Progenitor cell of endocrine pancreas (in vitro differentiated cells): ENCODE results near the gene OTUD1. TPM values are rescaled to one million over a fixed set of nuclear protein-coding genes. Genes with fewer than 3 reads are reported as not detected.
A peak's percentile ranks its signal among the peaks of the same experiment; 100 is the strongest.

ENCODE experiments used
- DNase-seq: peaks from one replicate; pipeline ENCODE4 v3.0.0; 2021; ENCODE audit warnings: low spot score; ENCODE audit not compliant: unreplicated experiment
- H3K27ac Mint-ChIP-seq: 2 replicates; pipeline ENCODE4 v1.8.0; 2021; ENCODE audit warnings: mild to moderate bottlenecking, moderate library complexity, mixed read lengths
- H3K27me3 Mint-ChIP-seq: 2 replicates; pipeline ENCODE4 v1.8.0; 2021; ENCODE audit warnings: mixed read lengths
- H3K36me3 Mint-ChIP-seq: 2 replicates; pipeline ENCODE4 v1.8.0; 2022; ENCODE audit warnings: mixed read lengths; ENCODE audit not compliant: insufficient read depth
- H3K4me1 Mint-ChIP-seq: 2 replicates; pipeline ENCODE4 v1.8.0; 2021; ENCODE audit warnings: low read depth, mixed read lengths
- H3K4me3 Mint-ChIP-seq: 2 replicates; pipeline ENCODE4 v1.8.0; 2021; ENCODE audit warnings: low read depth, mild to moderate bottlenecking, moderate library complexity, mixed read lengths
- H3K9me3 Mint-ChIP-seq: 2 replicates; pipeline ENCODE4 v1.8.0; 2021; ENCODE audit warnings: low read depth, mixed read lengths
- CTCF ChIP-seq: fragments of 200-600 bp; sonication (generic); IDR thresholded peaks from one replicate; pipeline ENCODE4 v1.5.0; 2021; ENCODE audit warnings: antibody characterized with exemption, mild to moderate bottlenecking; ENCODE audit not compliant: unreplicated experiment
- total RNA-seq: library from RNA; stranded (reverse); gene quantifications from 2 replicates; pipeline ENCODE4 v1.2.1, GENCODE V29; 2021

OTUD1 gene
- total RNA-seq, 1 donor from 2014 or later, result 11.9 TPM

GRCh38 chr10:23441251-23441650, 2.4 kb downstream of the OTUD1 start:
- Mint-ChIP-seq H3K4me3 (peak overlapping the region; percentile 84), H3K4me1 (peaks cover 26% of the 10 kb centered on the region), H3K36me3 (peaks cover 3% of the 10 kb centered on the region), H3K9me3 (no peaks in the 10 kb centered on the region), H3K27ac (no peak overlapping the region), H3K27me3 (no peaks in the 10 kb centered on the region)
- no peak for TF ChIP-seq CTCF
- no peak for DNase-seq

- DNase-seq, result no peak
- Mint-ChIP-seq H3K27ac (no peak overlapping the region), H3K4me3 (no peak overlapping the region), H3K36me3 (peaks cover 5% of the 10 kb centered on the region), H3K4me1 (peaks cover 28% of the 10 kb centered on the region), H3K27me3 (no peaks in the 10 kb centered on the region), H3K9me3 (no peaks in the 10 kb centered on the region)
- TF ChIP-seq CTCF, result no peak
Measured at GRCh38 chr10:23442936-23443335, 4.1 kb downstream of the OTUD1 start.

- H3K4me3 Mint-ChIP-seq, result no peak overlapping the region
Measured at GRCh38 chr10:23445591-23445990, 6.7 kb downstream of the OTUD1 start.

GRCh38 chr10:23448323-23448722, 9.4 kb downstream of the OTUD1 start:
- Mint-ChIP-seq H3K9me3 (no peaks in the 10 kb centered on the region), H3K4me3 (no peak overlapping the region), H3K4me1 (peaks cover 5% of the 10 kb centered on the region), H3K36me3 (peaks cover 5% of the 10 kb centered on the region), H3K27me3 (no peaks in the 10 kb centered on the region), H3K27ac (no peak overlapping the region)
- no peak for TF ChIP-seq CTCF
- no peak for DNase-seq

More at GRCh38 chr10:23445591-23445990, 6.7 kb downstream of the OTUD1 start:
- no peaks in the 10 kb centered on the region for H3K27me3 Mint-ChIP-seq
- no peaks in the 10 kb centered on the region for H3K9me3 Mint-ChIP-seq
- peaks cover 25% of the 10 kb centered on the region for H3K4me1 Mint-ChIP-seq
- no peak overlapping the region for H3K27ac Mint-ChIP-seq
- no peak for DNase-seq
- H3K36me3 Mint-ChIP-seq, result peaks cover 5% of the 10 kb centered on the region
- no peak for TF ChIP-seq CTCF

- Mint-ChIP-seq H3K4me3 (no peak overlapping the region), H3K36me3 (peaks cover 5% of the 10 kb centered on the region), H3K4me1 (peaks cover 5% of the 10 kb centered on the region), H3K9me3 (no peaks in the 10 kb centered on the region), H3K27me3 (no peaks in the 10 kb centered on the region), H3K27ac (no peak overlapping the region)
- no peak for TF ChIP-seq CTCF
- no peak for DNase-seq
Measured at GRCh38 chr10:23448802-23449570, 10.1 kb downstream of the OTUD1 start.
